IPS DF 6.9 (cell line): ENCODE data around the gene DLGAP4.

Source experiments
- DNase-seq: peaks from one replicate; pipeline ENCODE4 v3.0.0-alpha.2; 2013; ENCODE audit warnings: low read depth, low spot score
- H3K27ac ChIP-seq: one replicate; pipeline ENCODE4 v1.5.1; 2013; ENCODE audit warnings: low read length, control low read depth
- H3K27me3 ChIP-seq: 2 replicates; pipeline ENCODE4 v1.6.1; 2013; ENCODE audit warnings: mild to moderate bottlenecking, low read length; ENCODE audit not compliant: control insufficient read depth, insufficient read depth
- H3K36me3 ChIP-seq: 2 replicates; pipeline ENCODE4 v1.6.1; 2013; ENCODE audit warnings: low read length; ENCODE audit not compliant: control insufficient read depth, insufficient read depth
- H3K4me1 ChIP-seq: 2 replicates; pipeline ENCODE4 v1.6.1; 2013; ENCODE audit warnings: low read length; ENCODE audit not compliant: control insufficient read depth, insufficient read depth
- H3K4me3 ChIP-seq: 2 replicates; pipeline ENCODE4 v1.5.1; 2013; ENCODE audit warnings: mild to moderate bottlenecking, low read length
- H3K9me3 ChIP-seq: 2 replicates; pipeline ENCODE4 v1.6.1; 2013; ENCODE audit warnings: low read length, inconsistent platforms; ENCODE audit not compliant: control insufficient read depth, insufficient read depth
- WGBS: extraction: QIAGEN DNeasy Blood & Tissue Kit; methylation state at CpG from one replicate; pipeline ENCODE4 v1.1.7; 2013; ENCODE audit warnings: mixed read lengths, missing lambda C conversion rate; ENCODE audit not compliant: insufficient read length, insufficient coverage; 5-methylcytosine and 5-hydroxymethylcytosine counted together

Gene DLGAP4, protein sequence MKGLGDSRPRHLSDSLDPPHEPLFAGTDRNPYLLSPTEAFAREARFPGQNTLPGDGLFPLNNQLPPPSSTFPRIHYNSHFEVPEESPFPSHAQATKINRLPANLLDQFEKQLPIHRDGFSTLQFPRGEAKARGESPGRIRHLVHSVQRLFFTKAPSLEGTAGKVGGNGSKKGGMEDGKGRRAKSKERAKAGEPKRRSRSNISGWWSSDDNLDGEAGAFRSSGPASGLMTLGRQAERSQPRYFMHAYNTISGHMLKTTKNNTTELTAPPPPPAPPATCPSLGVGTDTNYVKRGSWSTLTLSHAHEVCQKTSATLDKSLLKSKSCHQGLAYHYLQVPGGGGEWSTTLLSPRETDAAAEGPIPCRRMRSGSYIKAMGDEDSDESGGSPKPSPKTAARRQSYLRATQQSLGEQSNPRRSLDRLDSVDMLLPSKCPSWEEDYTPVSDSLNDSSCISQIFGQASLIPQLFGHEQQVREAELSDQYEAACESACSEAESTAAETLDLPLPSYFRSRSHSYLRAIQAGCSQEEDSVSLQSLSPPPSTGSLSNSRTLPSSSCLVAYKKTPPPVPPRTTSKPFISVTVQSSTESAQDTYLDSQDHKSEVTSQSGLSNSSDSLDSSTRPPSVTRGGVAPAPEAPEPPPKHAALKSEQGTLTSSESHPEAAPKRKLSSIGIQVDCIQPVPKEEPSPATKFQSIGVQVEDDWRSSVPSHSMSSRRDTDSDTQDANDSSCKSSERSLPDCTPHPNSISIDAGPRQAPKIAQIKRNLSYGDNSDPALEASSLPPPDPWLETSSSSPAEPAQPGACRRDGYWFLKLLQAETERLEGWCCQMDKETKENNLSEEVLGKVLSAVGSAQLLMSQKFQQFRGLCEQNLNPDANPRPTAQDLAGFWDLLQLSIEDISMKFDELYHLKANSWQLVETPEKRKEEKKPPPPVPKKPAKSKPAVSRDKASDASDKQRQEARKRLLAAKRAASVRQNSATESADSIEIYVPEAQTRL

DNA sequence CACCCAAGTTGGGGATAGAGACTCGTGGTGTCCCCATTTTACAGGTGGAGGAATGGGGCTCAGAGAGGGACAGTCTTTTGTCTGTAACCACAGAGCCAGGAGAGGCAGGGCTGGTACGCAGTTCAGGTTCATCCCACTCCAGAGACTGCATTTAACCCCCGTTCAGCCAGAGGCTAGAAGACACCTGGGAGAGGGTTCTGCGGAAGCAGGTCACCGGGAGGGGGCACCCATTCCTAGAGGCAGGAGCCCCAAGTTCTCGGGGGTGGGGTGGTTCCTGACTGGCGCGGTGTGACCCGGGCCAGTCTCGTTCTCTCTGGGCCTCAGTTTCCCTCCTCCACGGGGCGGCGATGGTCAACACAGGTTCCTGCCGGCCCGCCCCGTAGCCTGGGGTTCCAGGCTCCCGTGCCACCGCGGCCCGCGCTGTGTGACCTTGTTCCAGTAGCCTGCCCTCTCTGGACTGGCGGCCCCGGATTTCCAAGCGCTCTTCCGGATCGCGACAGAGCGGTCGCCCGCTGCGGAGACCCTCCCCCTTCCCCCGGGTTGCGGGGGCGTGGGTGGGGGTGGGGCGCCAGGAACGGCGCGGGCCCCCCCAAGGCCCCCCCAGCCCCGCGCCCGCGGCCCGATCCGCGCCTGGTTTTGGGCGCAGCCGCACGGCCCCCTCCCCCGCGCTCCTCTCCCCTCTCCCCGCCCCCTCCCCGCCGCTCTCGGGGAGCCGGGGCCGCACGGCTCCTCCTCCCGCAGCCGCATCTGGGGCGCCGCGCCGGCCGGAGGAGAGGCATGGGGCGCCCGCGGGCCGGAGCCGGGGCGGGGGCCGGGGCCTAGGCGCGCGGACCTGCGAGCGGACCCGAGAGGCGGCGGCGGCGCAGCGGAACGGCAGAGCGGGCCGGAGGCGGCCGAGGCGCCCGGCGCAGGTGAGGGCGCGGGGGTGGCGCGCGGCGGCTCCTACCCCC is at the start of gene DLGAP4:
DLGAP4 (plus strand) TSS at position 738 of the 950 bp plus-strand sequence. CDS start 125,379 bp downstream, outside the sequence.
- Histone ChIP-seq H3K4me3 (peak within 1 kb of the TSS; percentile 73), H3K36me3 (no peaks in the 10 kb centered on the region), H3K4me1 (peaks cover 2% of the 10 kb centered on the region), H3K9me3 (no peaks in the 10 kb centered on the region), H3K27ac (no peak within 1 kb of the TSS), H3K27me3 (peaks cover 8% of the 10 kb centered on the region; the same call in 1 of the 2 replicates)
- no peak for DNase-seq
- WGBS = no CpG with 5 or more reads among the region's 96 CpGs

DNA sequence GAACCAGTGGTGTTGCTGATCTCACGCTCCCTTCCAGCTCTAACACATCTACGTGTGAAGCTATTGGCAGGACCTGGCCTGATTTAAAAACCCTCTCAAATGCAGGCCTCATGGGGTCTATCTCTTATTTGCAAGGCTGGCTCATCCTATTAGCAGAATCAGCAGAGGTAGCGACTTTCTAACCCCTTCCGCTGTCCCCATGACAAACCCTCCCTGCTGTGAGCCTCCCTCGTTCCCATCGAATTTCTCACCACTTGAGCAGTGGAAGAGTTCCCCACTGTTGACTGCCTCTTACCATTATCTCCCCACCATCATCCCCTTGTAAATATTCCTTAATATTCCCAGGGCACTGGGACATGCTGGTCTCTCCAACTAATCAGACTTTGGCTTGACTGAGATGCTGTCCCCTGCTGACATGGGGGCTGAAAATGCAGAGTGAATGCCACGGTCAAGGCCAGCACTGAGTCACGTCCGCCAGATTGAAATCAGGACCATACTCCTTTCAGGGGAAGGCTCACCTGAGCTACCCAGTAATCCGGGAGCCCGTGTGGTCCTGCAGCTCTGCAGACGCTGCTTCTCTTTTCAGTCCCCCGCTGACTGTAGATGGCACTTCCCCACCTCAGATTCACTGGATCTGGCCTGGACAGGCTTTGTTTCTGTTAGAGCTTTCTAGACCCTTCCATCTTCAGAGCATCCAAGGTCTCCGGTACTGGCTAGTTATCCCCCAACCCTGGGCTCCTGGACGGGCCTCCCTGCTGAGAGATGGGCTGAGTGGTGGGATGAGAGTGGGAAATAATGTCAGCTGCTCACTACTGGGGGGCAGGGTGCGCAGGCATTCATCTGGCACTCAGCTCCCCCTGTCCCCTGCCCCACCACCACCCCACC is 46.7 kb upstream of the DLGAP4 start:
- peaks cover 3% of the 10 kb centered on the region for H3K36me3 ChIP-seq
- H3K9me3 ChIP-seq = no peaks in the 10 kb centered on the region
- no peak overlapping the region for H3K27ac ChIP-seq
- H3K4me1 ChIP-seq = peaks cover 3% of the 10 kb centered on the region; the same call in 1 of the 2 replicates
- no peak for DNase-seq
- WGBS = no CpG with 5 or more reads among the region's 16 CpGs
- no peak overlapping the region for H3K4me3 ChIP-seq
- H3K27me3 ChIP-seq = no peaks in the 10 kb centered on the region

DNA sequence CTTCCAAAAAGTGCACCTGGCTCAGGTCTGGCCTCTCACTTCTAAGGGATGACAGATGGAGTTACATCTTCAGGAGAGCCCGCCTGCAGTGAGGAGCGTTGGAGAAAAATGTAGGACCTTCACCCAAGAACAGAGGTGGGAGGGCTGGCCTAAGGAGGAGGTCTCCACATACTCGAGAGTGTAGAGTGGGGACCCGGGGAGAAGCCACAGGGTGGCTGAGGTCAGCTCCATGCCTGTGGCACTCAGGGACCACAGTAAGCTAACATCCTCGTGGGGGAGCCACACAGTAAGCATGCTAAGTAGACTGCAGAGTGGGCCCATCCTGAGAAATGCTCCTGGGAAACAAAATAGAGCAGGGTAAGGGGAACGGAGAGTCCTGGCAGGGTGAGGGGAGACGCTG is 45.8 kb upstream of the DLGAP4 start:
- DNase-seq = no peak
- Histone ChIP-seq H3K4me3 (no peak overlapping the region), H3K27ac (no peak overlapping the region), H3K27me3 (no peaks in the 10 kb centered on the region), H3K4me1 (peaks cover 3% of the 10 kb centered on the region; the same call in 1 of the 2 replicates), H3K9me3 (no peaks in the 10 kb centered on the region), H3K36me3 (peaks cover 3% of the 10 kb centered on the region)
- WGBS = no CpG with 5 or more reads among the region's 7 CpGs

DNA sequence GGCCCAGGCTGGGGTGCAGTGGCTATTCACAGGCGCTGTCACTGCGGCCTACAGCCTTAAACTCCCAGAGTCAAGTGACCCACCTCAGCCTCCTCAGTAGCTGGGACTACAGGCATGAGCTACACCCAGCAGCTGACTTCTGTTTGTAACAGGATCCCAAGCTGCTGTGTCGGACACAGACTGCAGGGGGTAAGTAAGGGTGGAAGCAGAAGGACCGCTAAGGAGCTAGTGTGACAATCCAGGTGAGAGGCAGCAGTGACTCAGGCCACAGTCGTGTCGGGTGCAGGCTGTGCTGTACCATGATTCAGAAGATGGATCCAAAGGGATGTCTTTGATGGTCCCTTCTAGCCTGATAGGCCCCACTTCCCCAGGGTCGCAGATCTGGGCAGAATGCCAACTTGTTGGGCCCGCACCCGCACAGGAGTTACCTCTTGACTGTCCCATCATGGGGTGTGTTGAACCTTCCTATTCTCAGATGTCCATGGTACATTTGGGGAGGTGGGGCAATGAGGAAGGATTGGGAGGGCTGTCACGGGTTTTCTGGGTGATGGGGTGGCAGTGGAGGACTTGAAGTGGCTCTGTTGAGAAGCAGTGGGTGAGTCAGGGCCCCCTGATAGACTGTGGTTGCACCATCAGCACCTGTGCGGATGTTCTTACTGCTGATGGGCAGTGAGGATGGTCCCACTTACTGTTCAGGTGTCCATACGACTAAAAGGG is 44.6 kb upstream of the DLGAP4 start:
- Histone ChIP-seq H3K36me3 (no peaks in the 10 kb centered on the region; the same call in 1 of the 2 replicates), H3K27me3 (no peaks in the 10 kb centered on the region), H3K4me1 (peaks cover 3% of the 10 kb centered on the region; the same call in 1 of the 2 replicates), H3K4me3 (no peak overlapping the region), H3K9me3 (no peaks in the 10 kb centered on the region), H3K27ac (no peak overlapping the region)
- WGBS = no CpG with 5 or more reads among the region's 12 CpGs
- DNase-seq = no peak

DNA sequence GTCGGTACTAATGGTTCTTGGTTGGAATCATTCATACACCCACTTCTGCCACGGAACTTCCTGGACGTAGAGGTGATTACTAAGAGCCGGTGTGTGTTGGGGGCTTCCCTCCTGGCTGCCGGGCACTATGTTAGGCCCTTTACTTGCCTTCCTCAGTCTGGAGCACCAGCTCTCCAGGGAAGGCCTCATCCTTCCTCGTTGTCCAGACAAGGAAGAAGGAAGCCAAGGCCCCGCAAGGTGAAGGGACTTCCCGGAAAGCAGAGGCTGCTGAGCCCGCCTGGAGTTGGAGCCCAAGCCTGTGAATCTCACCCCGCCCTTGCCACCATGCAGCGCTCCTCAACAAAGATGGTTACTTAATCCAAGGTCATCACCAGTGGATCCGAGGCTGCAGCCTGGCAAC is 43.7 kb upstream of the DLGAP4 start:
- no peak for DNase-seq
- H3K36me3 ChIP-seq = no peaks in the 10 kb centered on the region
- no CpG with 5 or more reads among the region's 12 CpGs for WGBS

DNA sequence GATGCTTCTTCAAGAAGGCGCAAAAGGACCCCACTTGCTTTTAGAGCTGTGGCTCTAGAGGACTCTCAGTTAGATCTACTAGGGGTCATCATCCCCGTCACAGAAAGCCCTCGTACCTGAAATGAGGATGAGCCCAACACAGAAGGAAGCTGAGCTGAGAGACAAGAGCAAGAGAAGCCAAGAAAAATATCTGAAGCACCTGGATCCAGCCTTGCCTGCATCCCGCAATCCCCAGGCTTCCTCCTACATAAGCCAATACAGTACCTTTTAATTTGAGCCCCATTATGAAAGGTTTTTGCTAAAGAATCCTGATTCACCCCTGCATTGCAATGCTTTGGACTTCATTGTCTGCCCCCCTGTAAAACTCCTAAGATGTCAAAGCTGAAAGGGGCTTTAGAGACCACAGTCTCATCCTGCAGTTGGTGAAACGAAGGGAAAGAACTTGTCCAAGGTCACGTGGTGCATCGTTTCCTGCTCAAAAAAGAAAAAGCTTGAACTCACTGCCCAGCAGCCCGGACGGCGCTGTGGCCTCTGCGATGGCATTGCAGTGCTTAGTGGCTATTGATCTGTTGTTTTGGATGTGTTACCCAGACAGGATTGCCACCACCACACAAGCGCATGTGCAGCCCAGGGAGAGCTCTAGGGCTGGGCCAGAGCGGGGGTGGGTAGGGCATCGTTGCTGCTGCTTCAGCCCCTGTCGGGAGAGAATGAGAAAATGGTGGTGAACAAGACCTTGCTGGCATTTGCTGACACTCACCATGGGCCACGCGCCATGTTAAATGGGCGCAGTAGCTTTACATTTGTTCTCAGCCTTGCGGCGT is 41.5 kb upstream of the DLGAP4 start:
- no CpG with 5 or more reads among the region's 20 CpGs for WGBS
- Histone ChIP-seq H3K27ac (no peak overlapping the region), H3K4me3 (no peak overlapping the region), H3K36me3 (no peaks in the 10 kb centered on the region), H3K9me3 (no peaks in the 10 kb centered on the region), H3K27me3 (no peaks in the 10 kb centered on the region), H3K4me1 (0 out of 2 replicates have a peak, but pooled peaks cover 1% of the 10 kb centered on the region)
- no peak for DNase-seq

More for the DNA sequence above, 43.7 kb upstream of the DLGAP4 start:
- no peak overlapping the region for H3K4me3 ChIP-seq
- H3K9me3 ChIP-seq = no peaks in the 10 kb centered on the region
- peaks cover 3% of the 10 kb centered on the region; the same call in 1 of the 2 replicates for H3K4me1 ChIP-seq
- no peak overlapping the region for H3K27ac ChIP-seq
- H3K27me3 ChIP-seq = no peaks in the 10 kb centered on the region

DNA sequence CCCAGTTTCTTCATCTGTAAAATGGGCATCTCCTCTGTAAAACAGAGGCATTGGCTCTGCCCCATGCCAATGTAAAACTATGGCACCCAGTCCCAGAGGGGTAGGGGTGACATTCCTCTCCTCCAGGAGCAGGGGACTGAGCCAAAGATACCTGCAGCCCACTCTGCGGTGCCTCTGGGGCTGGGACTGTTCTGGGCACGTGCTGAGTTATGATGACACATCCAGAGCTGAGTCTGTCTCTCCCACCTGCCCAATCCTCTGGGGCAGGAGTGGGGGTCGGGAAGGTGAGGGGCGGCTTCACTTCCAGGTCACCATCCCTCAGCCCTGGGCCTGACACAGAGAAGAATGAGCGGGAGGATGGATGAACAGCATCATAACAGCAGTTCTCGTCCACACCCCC is 40.0 kb upstream of the DLGAP4 start:
- DNase-seq = no peak
- Histone ChIP-seq H3K4me3 (no peak overlapping the region), H3K36me3 (no peaks in the 10 kb centered on the region), H3K9me3 (no peaks in the 10 kb centered on the region), H3K4me1 (peaks cover 3% of the 10 kb centered on the region), H3K27me3 (no peaks in the 10 kb centered on the region), H3K27ac (no peak overlapping the region)
- no CpG with 5 or more reads among the region's 6 CpGs for whole genome bisulfite sequencing

DNA sequence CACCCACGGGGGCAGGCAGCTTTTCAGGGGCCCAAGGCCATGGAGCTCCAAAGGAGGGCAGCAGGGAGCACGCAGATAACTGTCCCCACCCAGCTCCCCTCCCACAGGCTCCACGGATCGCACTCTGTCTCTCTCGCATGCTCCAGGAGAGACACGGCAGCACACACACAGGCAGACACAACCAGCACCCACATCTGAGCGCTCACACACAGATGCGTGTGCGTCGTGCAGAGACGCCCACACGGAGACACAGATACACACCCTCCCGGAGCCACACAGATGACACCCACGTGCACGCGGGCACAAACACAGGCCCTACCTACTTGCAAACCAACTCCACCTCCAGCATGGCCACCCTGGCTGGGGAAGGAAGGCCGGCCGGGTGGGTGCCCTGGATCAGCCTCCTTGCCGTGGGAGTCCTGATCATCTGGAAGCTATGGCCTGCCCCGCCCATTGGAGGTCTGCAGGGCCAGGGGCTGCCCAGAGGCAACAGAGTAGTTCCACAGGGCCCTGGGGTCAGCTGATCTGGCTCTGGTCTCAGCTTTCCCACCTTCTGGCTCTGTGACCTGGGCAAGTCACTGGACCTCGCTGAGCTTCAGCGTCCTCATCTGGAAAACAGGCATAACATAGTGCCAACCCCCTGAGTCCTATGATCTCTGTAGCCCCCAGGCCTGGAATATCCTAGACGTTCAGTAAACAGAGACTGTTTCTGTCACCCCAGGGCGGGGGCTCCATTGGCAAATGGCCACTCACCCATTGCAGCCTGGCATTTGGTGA is 38.3 kb upstream of the DLGAP4 start:
- Histone ChIP-seq H3K9me3 (no peaks in the 10 kb centered on the region), H3K36me3 (no peaks in the 10 kb centered on the region), H3K4me1 (peaks cover 7% of the 10 kb centered on the region), H3K4me3 (no peak overlapping the region), H3K27ac (no peak overlapping the region), H3K27me3 (no peaks in the 10 kb centered on the region)
- no CpG with 5 or more reads among the region's 24 CpGs for WGBS
- no peak for DNase-seq
